Measurements from ENCODE around the gene SCARF2. TPM values are rescaled to one million over a fixed set of nuclear protein-coding genes. Genes with fewer than 3 reads are reported as not detected.

The SCARF2 gene
- total and polyA plus RNA-seq, 2 of the 13 experiments (the other 11 are each of a cell fraction or from before 2014, with no cell fraction given), result 3.3 to 6.2 TPM

- TF ChIP-seq TAF15 (IDR thresholded peaks at IDR 0.05; ENCODE audit: low read depth, low read length, poor library complexity, severe bottlenecking) (no peak), THAP8 (CRISPR knock-in tag; IDR thresholded peaks at IDR 0.05; ENCODE audit: borderline replicate concordance) (no peak), ZNF138 (CRISPR knock-in tag; IDR thresholded peaks at IDR 0.05; ENCODE audit: low read depth) (no peak), EED (CRISPR knock-in tag; IDR thresholded peaks at IDR 0.05) (no peak), ZNF629 (CRISPR knock-in tag; conservative IDR thresholded peaks at IDR 0.05) (no peak), HES4 (CRISPR knock-in tag; IDR thresholded peaks at IDR 0.05; ENCODE audit: borderline replicate concordance) (no peak), ZNF691 (CRISPR knock-in tag; IDR thresholded peaks at IDR 0.05; ENCODE audit: borderline replicate concordance, low read depth) (no peak), HCFC1 (IDR thresholded peaks at IDR 0.05; ENCODE audit: low read depth, low read length) (no peak), ATF7 (IDR thresholded peaks at IDR 0.05) (no peak), ATF7 (CRISPR knock-in tag; IDR thresholded peaks at IDR 0.05) (no peak), KLF11 (CRISPR knock-in tag; IDR thresholded peaks at IDR 0.05) (no peak), ISX (CRISPR knock-in tag; conservative IDR thresholded peaks at IDR 0.05) (no peak)
- ATAC-seq, result no peak
- POLR2A ChIA-PET, result no interaction called here
- Histone ChIP-seq H2AFZ (ENCODE audit: low read length) (no peak overlapping the region), H3K4me3 (replicated peaks in 1 of 3; ENCODE audit: insufficient read depth in 1 of 3, low read depth in 2 of 3, low read length in 3 of 3) (no peak overlapping the region), H3K9ac (ENCODE audit: insufficient read depth, low read depth, low read length) (no peak overlapping the region), H3K9me3 (ENCODE audit: low read length) (no peaks in the 10 kb centered on the region), H3K4me2 (ENCODE audit: low read depth, low read length) (no peak overlapping the region), H3K36me3 (replicated peaks in 1 of 2; ENCODE audit: control insufficient read depth in 1 of 2, insufficient read depth in 2 of 2, low read length in 2 of 2) (no peaks in the 10 kb centered on the region; a peak in 1 of 5 replicates), H4K20me1 (ENCODE audit: insufficient read depth, low read length) (no peaks in the 10 kb centered on the region), H3K27ac (ENCODE audit: extremely low read length, insufficient read depth, low read length) (no peak overlapping the region), H3K27me3 (ENCODE audit: control insufficient read depth in 1 of 2, insufficient read depth in 2 of 2, low read length in 2 of 2) (peaks cover 1 to 16% of the 10 kb centered on the region in 2 experiments; a peak in 2 of 5 replicates), H3K4me1 (ENCODE audit: insufficient read depth, low read length) (peaks cover 25% of the 10 kb centered on the region), H3K79me2 (ENCODE audit: insufficient read depth, low read length) (no peaks in the 10 kb centered on the region)
- CTCF ChIA-PET (ENCODE audit: low intra/inter-chr PET ratio, low total read pairs), result no interaction called here
- DNase-seq (ENCODE audit: low spot score), result no peak
- no TSS peak for BruUV-seq (replicated peaks)
- in situ Hi-C loops (cut with HindIII; ENCODE audit: extremely low pct_ligation_motif_present, low pct_unique_long_range_greater_than_20kb) (no loop called here), intact Hi-C loops (cut with micrococcal nuclease; ENCODE audit: unreplicated experiment) (no loop called here)
- FAIRE-seq, result no peak
- 15% methylated on average over 4 of the region's 4 CpGs for WGBS (ENCODE audit: low lambda C conversion rate)
Observed at GRCh38 chr22:20391222-20391621, 46.4 kb downstream of the SCARF2 start.

Measured in HepG2 (cell line).